Measurements from ENCODE around the gene C4orf17.

Gene C4orf17

DNA sequence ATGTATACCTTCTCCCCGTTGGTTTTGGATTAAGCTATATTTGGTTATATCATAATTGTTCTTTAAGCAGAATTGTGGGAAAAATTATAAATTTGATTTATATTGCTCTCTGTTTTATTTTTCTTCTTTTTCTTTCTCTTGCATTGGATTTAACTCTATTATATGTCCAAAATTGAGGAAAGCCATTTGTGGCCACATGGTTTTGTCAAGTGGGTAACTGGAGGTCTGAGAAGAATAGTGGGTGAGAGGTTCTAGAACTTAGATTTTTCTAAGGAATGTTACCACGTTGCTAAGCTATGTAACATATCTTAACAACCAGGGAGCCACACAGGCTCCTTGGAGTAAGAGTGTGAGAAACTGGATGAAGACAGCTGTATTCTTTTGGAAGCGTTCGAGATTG is at the start of gene C4orf17:
TSS of gene C4orf17 (plus strand) at position 301 of the 400 bp plus-strand sequence. CDS start 2,061 bp downstream, outside the sequence.
- TF ChIP-seq, protein P1, sequence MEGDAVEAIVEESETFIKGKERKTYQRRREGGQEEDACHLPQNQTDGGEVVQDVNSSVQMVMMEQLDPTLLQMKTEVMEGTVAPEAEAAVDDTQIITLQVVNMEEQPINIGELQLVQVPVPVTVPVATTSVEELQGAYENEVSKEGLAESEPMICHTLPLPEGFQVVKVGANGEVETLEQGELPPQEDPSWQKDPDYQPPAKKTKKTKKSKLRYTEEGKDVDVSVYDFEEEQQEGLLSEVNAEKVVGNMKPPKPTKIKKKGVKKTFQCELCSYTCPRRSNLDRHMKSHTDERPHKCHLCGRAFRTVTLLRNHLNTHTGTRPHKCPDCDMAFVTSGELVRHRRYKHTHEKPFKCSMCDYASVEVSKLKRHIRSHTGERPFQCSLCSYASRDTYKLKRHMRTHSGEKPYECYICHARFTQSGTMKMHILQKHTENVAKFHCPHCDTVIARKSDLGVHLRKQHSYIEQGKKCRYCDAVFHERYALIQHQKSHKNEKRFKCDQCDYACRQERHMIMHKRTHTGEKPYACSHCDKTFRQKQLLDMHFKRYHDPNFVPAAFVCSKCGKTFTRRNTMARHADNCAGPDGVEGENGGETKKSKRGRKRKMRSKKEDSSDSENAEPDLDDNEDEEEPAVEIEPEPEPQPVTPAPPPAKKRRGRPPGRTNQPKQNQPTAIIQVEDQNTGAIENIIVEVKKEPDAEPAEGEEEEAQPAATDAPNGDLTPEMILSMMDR (IDR thresholded peaks at IDR 0.05): no peak
- no peaks in the 10 kb centered on the region for H3K4me1 Mint-ChIP-seq
- H3K27ac Mint-ChIP-seq: no peak within 1 kb of the TSS
- no peak within 1 kb of the TSS for H3K4me3 Mint-ChIP-seq
- H3K9me3 Mint-ChIP-seq: no peaks in the 10 kb centered on the region
- no peak for DNase-seq
- no peaks in the 10 kb centered on the region for H3K36me3 Mint-ChIP-seq (ENCODE audit: low read depth)
- peaks cover 11% of the 10 kb centered on the region for H3K27me3 Mint-ChIP-seq (ENCODE audit: low read depth, poor library complexity)

DNA sequence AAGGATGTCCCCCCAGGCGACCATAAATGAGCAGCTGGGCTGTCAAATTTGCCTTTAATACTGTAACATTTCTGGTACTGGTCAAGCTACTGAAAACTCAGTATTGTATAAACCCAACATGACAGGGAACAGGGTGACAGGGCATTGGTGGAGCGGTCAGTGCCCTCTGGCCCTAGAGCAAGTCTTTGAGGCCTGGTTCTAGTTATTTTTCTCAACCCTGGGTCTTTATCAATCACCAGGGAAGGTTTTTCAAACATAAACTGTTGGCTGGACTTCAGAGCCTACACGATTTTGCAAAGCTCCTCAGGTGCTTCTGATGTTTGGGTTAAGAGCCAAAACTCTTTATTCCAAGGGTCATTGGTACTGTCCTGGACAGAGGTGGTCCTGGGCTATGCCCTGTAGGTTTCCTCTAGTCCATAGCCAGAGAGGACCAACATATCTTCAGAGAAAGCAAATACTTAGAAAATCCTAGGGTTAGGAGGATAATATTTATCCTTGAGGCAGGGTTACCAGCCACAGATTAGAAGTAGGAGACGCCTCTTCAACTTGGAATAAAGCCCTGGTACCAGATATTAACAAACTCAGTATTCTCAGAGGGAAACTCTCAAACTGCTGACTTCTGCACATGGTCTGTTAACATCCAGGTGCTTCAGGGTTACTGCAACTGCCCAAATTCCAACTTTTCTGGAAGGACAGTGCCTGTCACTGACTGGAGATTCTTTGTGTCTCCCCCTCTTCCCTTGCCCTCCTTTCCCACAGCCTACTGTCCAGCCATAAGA is 49.0 kb upstream of the C4orf17 start:
- H3K4me3 Mint-ChIP-seq: no peak overlapping the region
- H3K9me3 Mint-ChIP-seq: no peaks in the 10 kb centered on the region
- peaks cover 21% of the 10 kb centered on the region for H3K27me3 Mint-ChIP-seq (ENCODE audit: low read depth, poor library complexity)
- H3K4me1 Mint-ChIP-seq: peaks cover 13% of the 10 kb centered on the region
- no peak for DNase-seq
- no peaks in the 10 kb centered on the region for H3K36me3 Mint-ChIP-seq (ENCODE audit: low read depth)
- H3K27ac Mint-ChIP-seq: no peak overlapping the region
- TF ChIP-seq, protein P1 (IDR thresholded peaks at IDR 0.05): no peak

DNA sequence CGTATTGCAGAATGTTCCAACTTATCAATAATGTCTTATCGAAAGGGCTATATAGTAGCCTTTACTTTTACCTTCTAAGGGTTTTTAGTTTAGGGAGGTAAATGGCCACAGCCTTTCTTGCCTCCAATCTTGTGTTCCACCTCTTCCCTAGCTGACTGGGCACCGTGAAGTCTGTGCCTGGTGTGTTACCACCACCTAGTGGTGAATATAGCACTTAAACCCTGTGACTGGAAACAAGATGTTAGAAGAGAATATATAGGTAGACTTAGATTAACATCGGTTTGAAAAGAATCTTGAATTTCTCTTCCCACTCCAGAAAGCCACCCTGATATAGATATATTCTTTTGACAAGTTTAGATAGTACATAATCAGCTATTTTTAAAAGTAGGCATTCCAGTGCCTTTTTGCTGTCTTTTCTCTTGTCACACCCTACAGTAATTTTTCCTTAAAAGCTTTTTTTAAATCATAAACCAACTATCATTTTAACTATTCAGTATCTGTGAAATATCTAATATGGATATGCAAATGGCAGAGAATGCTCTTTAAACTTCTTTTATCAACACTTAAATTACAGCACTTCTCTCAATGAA is 47.9 kb upstream of the C4orf17 start:
- Mint-ChIP-seq H3K4me1 (peaks cover 13% of the 10 kb centered on the region), H3K27me3 (ENCODE audit: low read depth, poor library complexity) (peaks cover 24% of the 10 kb centered on the region), H3K4me3 (no peak overlapping the region), H3K9me3 (no peaks in the 10 kb centered on the region), H3K27ac (no peak overlapping the region), H3K36me3 (ENCODE audit: low read depth) (no peaks in the 10 kb centered on the region)
- TF ChIP-seq, protein P1 (IDR thresholded peaks at IDR 0.05): peak; percentile 87
- peak; percentile 47 for DNase-seq

DNA sequence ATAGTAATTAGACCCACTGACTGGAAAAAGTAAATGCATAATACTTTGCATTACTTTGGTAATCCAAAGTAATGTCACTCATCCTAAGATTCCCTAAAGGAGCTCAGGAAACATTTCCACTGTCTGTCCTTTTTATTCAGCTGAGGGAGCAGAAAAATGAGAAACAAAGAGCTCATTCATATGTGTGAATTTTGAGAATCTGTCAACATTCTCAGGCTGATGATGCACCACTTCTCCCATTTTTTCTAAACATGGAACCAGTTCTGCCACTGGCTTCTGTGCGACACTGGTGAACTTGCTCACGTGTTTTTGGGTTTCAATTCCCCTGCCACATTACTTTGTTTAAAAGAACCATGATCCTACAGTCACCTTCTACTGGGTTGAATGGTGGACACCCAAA is 47.3 kb upstream of the C4orf17 start:
- TF ChIP-seq, protein P1 (IDR thresholded peaks at IDR 0.05): no peak
- DNase-seq: no peak
- Mint-ChIP-seq H3K36me3 (ENCODE audit: low read depth) (no peaks in the 10 kb centered on the region), H3K9me3 (no peaks in the 10 kb centered on the region), H3K27me3 (ENCODE audit: low read depth, poor library complexity) (peaks cover 24% of the 10 kb centered on the region), H3K27ac (no peak overlapping the region), H3K4me1 (peaks cover 11% of the 10 kb centered on the region), H3K4me3 (no peak overlapping the region)

DNA sequence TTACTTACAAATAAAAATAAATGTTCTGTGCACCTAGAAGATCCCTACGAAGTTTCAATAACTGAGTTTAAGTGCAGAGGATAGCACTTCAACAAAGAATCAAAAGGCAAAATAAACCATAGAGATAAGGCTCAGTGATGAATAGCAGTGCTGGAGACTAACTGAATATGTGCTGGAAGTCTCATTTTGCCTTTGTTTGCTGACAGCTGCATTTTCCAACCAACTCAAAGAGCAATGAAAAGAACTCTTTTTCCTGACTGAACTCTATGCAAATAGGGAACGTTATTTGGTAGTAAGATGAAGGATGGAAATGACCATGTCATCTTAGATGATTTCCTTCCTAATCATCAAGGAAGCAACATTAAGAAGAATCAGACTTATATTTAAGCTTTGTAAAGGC is 42.9 kb upstream of the C4orf17 start:
- Mint-ChIP-seq H3K36me3 (ENCODE audit: low read depth) (no peaks in the 10 kb centered on the region), H3K4me1 (no peaks in the 10 kb centered on the region)

More for the DNA sequence above, 42.9 kb upstream of the C4orf17 start:
- Mint-ChIP-seq H3K4me3 (no peak overlapping the region), H3K9me3 (no peaks in the 10 kb centered on the region), H3K27me3 (ENCODE audit: low read depth, poor library complexity) (peaks cover 19% of the 10 kb centered on the region), H3K27ac (no peak overlapping the region)
- DNase-seq: no peak
- TF ChIP-seq, protein P1 (IDR thresholded peaks at IDR 0.05): no peak

Measured in nephron progenitor cell (in vitro differentiated cells).